GM12801 (cell line): ENCODE data around the gene LCN1.

Experiments
- CTCF ChIP-seq: IDR thresholded peaks from one replicate; pipeline ENCODE4 v1.5.1; 2011; ENCODE audit warnings: control low read depth; ENCODE audit not compliant: insufficient read length; ENCODE audit errors: extremely low read depth

LCN1 gene

GRCh38 chr9:135552021-135552697 is 30.9 kb downstream of the LCN1 start:
- no peak for TF ChIP-seq CTCF

GRCh38 chr9:135552698-135553171 is 31.5 kb downstream of the LCN1 start:
- TF ChIP-seq CTCF: no peak

GRCh38 chr9:135554718-135555117 is 33.5 kb downstream of the LCN1 start:
- TF ChIP-seq CTCF: no peak

- TF ChIP-seq CTCF: no peak
These were observed 34.0 kb downstream of the LCN1 start for GRCh38 chr9:135555203-135555602.

GRCh38 chr9:135555910-135556309 is 34.7 kb downstream of the LCN1 start:
- TF ChIP-seq CTCF: no peak

- no peak for TF ChIP-seq CTCF
These were observed 38.4 kb downstream of the LCN1 start for GRCh38 chr9:135559606-135560005.

- no peak for TF ChIP-seq CTCF
These were observed 40.4 kb downstream of the LCN1 start, which contains the start of gene PAEP for GRCh38 chr9:135561391-135562234. Gene PAEP (plus strand): TSS chr9:135561756.
